DND-41 (cell line): ENCODE results near the gene CDH20.

ENCODE experiments used
- ATAC-seq: fragments of 200-7000 bp; cut with Tn5 transposase; 3 replicates; pipeline ENCODE4 v1.9.1; 2021; ENCODE audit warnings: low read depth; ENCODE audit not compliant: insufficient read depth
- DNase-seq: peaks from one replicate; pipeline ENCODE4 v3.0.0-alpha.2; 2020
- H2AFZ ChIP-seq: 2 replicates; pipeline ENCODE4 v1.6.0; 2012; ENCODE audit warnings: low read depth, low read length
- H3K27ac ChIP-seq: 2 replicates; pipeline ENCODE4 v1.5.1; 2012; ENCODE audit warnings: low read length, inconsistent platforms
- H3K27me3 ChIP-seq: fragments of 200-600 bp; sonication (generic); 2 replicates; pipeline ENCODE4 v1.6.0; 2012; ENCODE audit warnings: low read length, mild to moderate bottlenecking, inconsistent platforms; ENCODE audit not compliant: insufficient read depth, poor library complexity
- H3K36me3 ChIP-seq: 2 replicates; pipeline ENCODE4 v1.5.1; 2012; ENCODE audit warnings: low read length, inconsistent platforms; ENCODE audit not compliant: insufficient read depth
- H3K4me1 ChIP-seq: 2 replicates; pipeline ENCODE4 v1.5.1; 2012; ENCODE audit warnings: mild to moderate bottlenecking, low read length; ENCODE audit not compliant: insufficient read depth
- H3K4me2 ChIP-seq: 2 replicates; pipeline ENCODE4 v1.6.0; 2012; ENCODE audit warnings: mild to moderate bottlenecking, moderate library complexity, low read length, inconsistent platforms; ENCODE audit not compliant: insufficient read depth
- H3K4me3 ChIP-seq, 2 experiments: fragments of 200-600 bp in 1 of 2; shearing (Covaris generic) in 1 of 2; 2 replicates each; pipeline ENCODE4 v1.5.1; 2012 to 2016; ENCODE audit warnings: inconsistent platforms in 2 of 2, low read length in 2 of 2, mild to moderate bottlenecking in 2 of 2, low read depth in 1 of 2, moderate library complexity in 1 of 2
- H3K79me2 ChIP-seq: 2 replicates; pipeline ENCODE4 v1.6.0; 2012; ENCODE audit warnings: low read length, inconsistent platforms; ENCODE audit not compliant: insufficient read depth
- H3K9ac ChIP-seq: 2 replicates; pipeline ENCODE4 v1.6.0; 2012; ENCODE audit warnings: low read depth, mild to moderate bottlenecking, inconsistent platforms, low read length, moderate library complexity
- H3K9me3 ChIP-seq: 2 replicates; pipeline ENCODE4 v1.5.1; 2012; ENCODE audit warnings: low read length, moderate library complexity, mild to moderate bottlenecking, inconsistent platforms; ENCODE audit not compliant: insufficient read depth, severe bottlenecking
- H4K20me1 ChIP-seq: 2 replicates; pipeline ENCODE4 v1.6.0; 2012; ENCODE audit warnings: low read length; ENCODE audit not compliant: insufficient read depth
- EZH2 ChIP-seq: IDR thresholded peaks from 3 replicates; pipeline ENCODE4 v1.6.1; 2012; ENCODE audit warnings: borderline replicate concordance, low read depth, mild to moderate bottlenecking, moderate library complexity, low read length, inconsistent platforms; ENCODE audit not compliant: severe bottlenecking
- TF ChIP-seq, protein P1 (sequence below): IDR thresholded peaks from 2 replicates; pipeline ENCODE4 v1.5.1; 2012; ENCODE audit warnings: borderline replicate concordance, low read length, moderate library complexity, mild to moderate bottlenecking; ENCODE audit not compliant: poor library complexity, severe bottlenecking; ENCODE audit errors: extremely low read depth

CDH20 gene

GRCh38 chr18:61489334-61489733, 156.1 kb downstream of the CDH20 start:
- no peak for TF ChIP-seq EZH2
- TF ChIP-seq, protein P1, sequence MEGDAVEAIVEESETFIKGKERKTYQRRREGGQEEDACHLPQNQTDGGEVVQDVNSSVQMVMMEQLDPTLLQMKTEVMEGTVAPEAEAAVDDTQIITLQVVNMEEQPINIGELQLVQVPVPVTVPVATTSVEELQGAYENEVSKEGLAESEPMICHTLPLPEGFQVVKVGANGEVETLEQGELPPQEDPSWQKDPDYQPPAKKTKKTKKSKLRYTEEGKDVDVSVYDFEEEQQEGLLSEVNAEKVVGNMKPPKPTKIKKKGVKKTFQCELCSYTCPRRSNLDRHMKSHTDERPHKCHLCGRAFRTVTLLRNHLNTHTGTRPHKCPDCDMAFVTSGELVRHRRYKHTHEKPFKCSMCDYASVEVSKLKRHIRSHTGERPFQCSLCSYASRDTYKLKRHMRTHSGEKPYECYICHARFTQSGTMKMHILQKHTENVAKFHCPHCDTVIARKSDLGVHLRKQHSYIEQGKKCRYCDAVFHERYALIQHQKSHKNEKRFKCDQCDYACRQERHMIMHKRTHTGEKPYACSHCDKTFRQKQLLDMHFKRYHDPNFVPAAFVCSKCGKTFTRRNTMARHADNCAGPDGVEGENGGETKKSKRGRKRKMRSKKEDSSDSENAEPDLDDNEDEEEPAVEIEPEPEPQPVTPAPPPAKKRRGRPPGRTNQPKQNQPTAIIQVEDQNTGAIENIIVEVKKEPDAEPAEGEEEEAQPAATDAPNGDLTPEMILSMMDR = no peak
- Histone ChIP-seq H3K4me2 (no peak overlapping the region), H4K20me1 (peaks cover 2% of the 10 kb centered on the region; the same call in 1 of the 2 replicates), H3K27ac (no peak overlapping the region), H3K9ac (no peak overlapping the region), H2AFZ (no peak overlapping the region), H3K4me1 (no peaks in the 10 kb centered on the region), H3K27me3 (peaks cover 7% of the 10 kb centered on the region), H3K4me3 (no peak overlapping the region), H3K9me3 (no peaks in the 10 kb centered on the region), H3K36me3 (no peaks in the 10 kb centered on the region), H3K79me2 (no peaks in the 10 kb centered on the region)
- ATAC-seq (no peak), DNase-seq (no peak)

DNA sequence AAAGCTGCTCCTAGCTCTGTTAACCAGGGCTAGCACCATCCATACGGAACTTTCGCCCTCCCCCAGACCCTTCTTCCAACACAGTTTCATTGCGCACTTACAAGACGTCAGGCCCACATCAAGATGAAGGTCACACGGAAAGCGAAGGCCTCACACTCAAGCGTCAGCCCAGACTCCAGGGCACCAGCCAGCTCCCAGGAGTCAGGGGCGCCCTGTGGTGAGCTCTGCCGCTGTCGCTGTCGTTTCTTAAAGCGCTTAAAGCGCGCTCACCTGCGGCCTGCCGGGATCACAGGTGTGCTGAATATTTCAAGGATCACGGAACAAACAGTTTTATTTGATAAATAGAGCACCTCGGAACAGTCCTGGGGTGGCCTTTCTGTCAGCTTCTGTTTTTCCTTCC, 163.1 kb downstream of the CDH20 start:
- H3K27ac ChIP-seq = no peak overlapping the region
- no peak overlapping the region for H3K9ac ChIP-seq
- no peak overlapping the region for H3K4me3 ChIP-seq
- no peaks in the 10 kb centered on the region for H3K9me3 ChIP-seq
- no peak overlapping the region for H2AFZ ChIP-seq
- peaks cover 3% of the 10 kb centered on the region for H3K27me3 ChIP-seq
- H4K20me1 ChIP-seq = peaks cover 2% of the 10 kb centered on the region; the same call in 1 of the 2 replicates
- H3K4me2 ChIP-seq = no peak overlapping the region
- H3K36me3 ChIP-seq = no peaks in the 10 kb centered on the region
- no peaks in the 10 kb centered on the region for H3K79me2 ChIP-seq
- ATAC-seq (no peak), DNase-seq (no peak)
- no peak for TF ChIP-seq EZH2
- TF ChIP-seq, protein P1 = no peak
- no peaks in the 10 kb centered on the region for H3K4me1 ChIP-seq

GRCh38 chr18:61497422-61497821, 164.2 kb downstream of the CDH20 start:
- Histone ChIP-seq H3K9ac (no peak overlapping the region), H3K27ac (no peak overlapping the region), H4K20me1 (peaks cover under 1% of the 10 kb centered on the region; the same call in 1 of the 2 replicates), H3K4me1 (no peaks in the 10 kb centered on the region), H3K9me3 (no peaks in the 10 kb centered on the region), H3K4me3 (no peak overlapping the region), H3K36me3 (no peaks in the 10 kb centered on the region), H2AFZ (no peak overlapping the region), H3K79me2 (no peaks in the 10 kb centered on the region), H3K27me3 (peaks cover 10% of the 10 kb centered on the region), H3K4me2 (no peak overlapping the region)
- ATAC-seq (no peak), DNase-seq (no peak)
- TF ChIP-seq, protein P1 = no peak
- no peak for TF ChIP-seq EZH2

- Histone ChIP-seq H3K36me3 (no peaks in the 10 kb centered on the region), H3K9me3 (no peaks in the 10 kb centered on the region), H3K4me2 (no peak overlapping the region), H4K20me1 (no peaks in the 10 kb centered on the region), H3K4me1 (no peaks in the 10 kb centered on the region), H3K9ac (no peak overlapping the region), H3K4me3 (no peak overlapping the region), H3K27me3 (peaks cover 12% of the 10 kb centered on the region), H3K79me2 (no peaks in the 10 kb centered on the region), H3K27ac (no peak overlapping the region), H2AFZ (no peak overlapping the region)
- peak; percentile 40 for DNase-seq
- peak; percentile 73; the same call in 2 of the 3 replicates for ATAC-seq
- no peak for TF ChIP-seq EZH2
- TF ChIP-seq, protein P1 = peak; percentile 77
Observed at GRCh38 chr18:61502472-61502871, 169.2 kb downstream of the CDH20 start.
